HepG2 (cell line): ENCODE data around the gene ZFAND2B. TPM values are rescaled to one million over a fixed set of nuclear protein-coding genes. Genes with fewer than 3 reads are reported as not detected.

Source experiments
- BORCS8-MEF2B ChIP-seq: sonication (generic); formaldehyde crosslinking; IDR thresholded peaks from 2 replicates; pipeline ENCODE4 v1.8.0; 2022; ENCODE audit warnings: mild to moderate bottlenecking, missing genetic modification reagents
- CHCHD3 ChIP-seq: sonication (generic); formaldehyde crosslinking; IDR thresholded peaks from 2 replicates; pipeline ENCODE4 v1.8.0; 2022; ENCODE audit warnings: mild to moderate bottlenecking, missing genetic modification reagents, moderate library complexity
- DPF2 ChIP-seq: sonication (generic); formaldehyde crosslinking; IDR thresholded peaks from 2 replicates; pipeline ENCODE4 v1.4.0; 2020; ENCODE audit warnings: mild to moderate bottlenecking, low read depth, missing genetic modification reagents, borderline replicate concordance
- PRDM10 ChIP-seq: sonication (generic); formaldehyde crosslinking; IDR thresholded peaks from 2 replicates; pipeline ENCODE4 v1.4.0; 2020; ENCODE audit warnings: low read depth, missing genetic modification reagents
- SKIL ChIP-seq: sonication (generic); formaldehyde crosslinking; IDR thresholded peaks from 2 replicates; pipeline ENCODE4 v1.8.0; 2022; ENCODE audit warnings: missing genetic modification reagents, mild to moderate bottlenecking, moderate library complexity, borderline replicate concordance
- SNAPC5 ChIP-seq: sonication (generic); formaldehyde crosslinking; IDR thresholded peaks from 2 replicates; pipeline ENCODE4 v1.8.1; 2023; ENCODE audit warnings: mild to moderate bottlenecking, missing genetic modification reagents, borderline replicate concordance
- TOPORS ChIP-seq: sonication (generic); formaldehyde crosslinking; IDR thresholded peaks from 2 replicates; pipeline ENCODE4 v1.8.0; 2023; ENCODE audit warnings: mild to moderate bottlenecking, missing genetic modification reagents
- ZFY ChIP-seq: sonication (generic); formaldehyde crosslinking; IDR thresholded peaks from 2 replicates; pipeline ENCODE4 v1.4.0; 2020; ENCODE audit warnings: missing genetic modification reagents
- ZNF138 ChIP-seq: sonication (generic); formaldehyde crosslinking; IDR thresholded peaks from 2 replicates; pipeline ENCODE4 v1.5.0; 2020; ENCODE audit warnings: mild to moderate bottlenecking, low read depth, missing genetic modification reagents
- ZNF180 ChIP-seq: sonication (generic); formaldehyde crosslinking; IDR thresholded peaks from 2 replicates; pipeline ENCODE4 v1.4.0; 2020; ENCODE audit warnings: low read depth, missing genetic modification reagents, borderline replicate concordance
- ZNF430 ChIP-seq: sonication (generic); formaldehyde crosslinking; IDR thresholded peaks from 2 replicates; pipeline ENCODE4 v1.9.0; 2021; ENCODE audit warnings: mild to moderate bottlenecking, missing genetic modification reagents
- ZNF564 ChIP-seq: sonication (generic); formaldehyde crosslinking; IDR thresholded peaks from 2 replicates; pipeline ENCODE4 v1.8.1; 2023; ENCODE audit warnings: mild to moderate bottlenecking, missing genetic modification reagents
- ZNF646 ChIP-seq: sonication (generic); formaldehyde crosslinking; IDR thresholded peaks from 2 replicates; pipeline ENCODE4 v1.9.0; 2021; ENCODE audit warnings: mild to moderate bottlenecking, missing genetic modification reagents
- ZNF652 ChIP-seq: IDR thresholded peaks from 2 replicates; pipeline ENCODE4 v1.6.1; 2016; ENCODE audit warnings: low read depth, borderline replicate concordance
- ZNF781 ChIP-seq: sonication (generic); formaldehyde crosslinking; IDR thresholded peaks from 2 replicates; pipeline ENCODE4 v1.5.1; 2020; ENCODE audit warnings: borderline replicate concordance, mild to moderate bottlenecking, missing genetic modification reagents; ENCODE audit errors: not compliant biosample characterization
- polyA plus RNA-seq, 8 experiments: library from polyadenylated mRNA; depleted of rRNA in 3 of 8; stranded (reverse) in 7 of 8; unstranded in 1 of 8; fragments of >200 nt; fragmentation: Illumina TruSeq in 4 of 8; extraction: Trizol in 4 of 8; gene quantifications; 2 replicates each; pipeline versions ENCODE4 v1.2.1 to v1.2.3, GENCODE V29; 2011 to 2016; ENCODE audit warnings: low read depth in 4 of 8, missing spikeins in 1 of 8, mixed read lengths in 1 of 8; ENCODE audit not compliant: insufficient read depth in 1 of 8
- total RNA-seq, 5 experiments: library from RNA; depleted of rRNA; stranded (reverse); fragments of >200 nt; fragmentation: Illumina TruSeq; extraction: Trizol; gene quantifications; 2 replicates each; pipeline ENCODE4 v1.2.3, GENCODE V29; 2016; ENCODE audit warnings: low read depth in 1 of 5

ZFAND2B gene
- total and polyA plus RNA-seq, 2 of the 13 experiments (the other 11 are each of a cell fraction or from before 2014, with no cell fraction given) = 53.3 to 115 TPM

- no peak for TF ChIP-seq ZNF646 (CRISPR knock-in tag)
- peak; percentile 45; the same call in 1 of the 2 replicates for TF ChIP-seq ZNF138 (CRISPR knock-in tag)
- no peak for TF ChIP-seq TOPORS
- TF ChIP-seq ZNF180 (CRISPR knock-in tag) = no peak
- TF ChIP-seq SNAPC5 (CRISPR knock-in tag) = no peak
- TF ChIP-seq DPF2 (CRISPR knock-in tag) = no peak
- peak; percentile 6; the same call in 1 of the 2 replicates for TF ChIP-seq ZNF430 (CRISPR knock-in tag)
- TF ChIP-seq CHCHD3 (CRISPR knock-in tag) = 0 out of 2 replicates have a peak, but pooled peaks have one; percentile 24
- no peak for TF ChIP-seq ZNF652
- peak; percentile 45; the same call in 1 of the 2 replicates for TF ChIP-seq ZNF564 (CRISPR knock-in tag)
- TF ChIP-seq ZNF781 (CRISPR knock-in tag) = no peak
- no peak for TF ChIP-seq SKIL
- TF ChIP-seq BORCS8-MEF2B (CRISPR knock-in tag) = no peak
- no peak for TF ChIP-seq PRDM10 (CRISPR knock-in tag)
- TF ChIP-seq ZFY (CRISPR knock-in tag) = no peak
Observed at GRCh38 chr2:219228911-219229304, 22.3 kb downstream of the ZFAND2B start (continued).
